Smooth muscle cell (in vitro differentiated cells): Measurements from ENCODE around the gene DCST1. TPM values are rescaled to one million over a fixed set of nuclear protein-coding genes. Genes with fewer than 3 reads are reported as not detected.

ENCODE experiments used
- DNase-seq: peaks from one replicate; lab custom pipeline; 2025; ENCODE audit not compliant: unreplicated experiment; lab: John Stamatoyannopoulos, UW
- H2AFZ ChIP-seq: fragments of 200-600 bp; sonication (generic); 2 replicates; pipeline ENCODE4 v1.6.0; 2016; ENCODE audit warnings: antibody characterized with exemption, low read depth, mild to moderate bottlenecking
- H3F3A ChIP-seq: fragments of 200-600 bp; sonication (generic); 2 replicates; pipeline ENCODE4 v1.6.0; 2017; ENCODE audit warnings: antibody characterized with exemption, low read depth
- H3K27ac ChIP-seq: fragments of 200-600 bp; sonication (generic); 2 replicates; pipeline ENCODE4 v1.5.1; 2016; ENCODE audit warnings: low read depth, mild to moderate bottlenecking
- H3K27me3 ChIP-seq: fragments of 200-600 bp; sonication (generic); 2 replicates; pipeline ENCODE4 v1.6.1; 2016; ENCODE audit warnings: low read depth, mild to moderate bottlenecking
- H3K36me3 ChIP-seq: fragments of 200-600 bp; sonication (generic); 2 replicates; pipeline ENCODE4 v1.5.1; 2016; ENCODE audit warnings: low read depth
- H3K4me1 ChIP-seq: fragments of 200-600 bp; sonication (generic); 2 replicates; pipeline ENCODE4 v1.5.1; 2016; ENCODE audit warnings: low read depth
- H3K4me2 ChIP-seq: fragments of 200-600 bp; sonication (generic); 2 replicates; pipeline ENCODE4 v1.6.0; 2016; ENCODE audit warnings: mild to moderate bottlenecking
- H3K4me3 ChIP-seq: fragments of 200-600 bp; sonication (generic); 2 replicates; pipeline ENCODE4 v1.5.1; 2016; ENCODE audit warnings: mild to moderate bottlenecking
- H3K79me2 ChIP-seq: fragments of 200-600 bp; sonication (generic); 2 replicates; pipeline ENCODE4 v1.6.0; 2016; ENCODE audit warnings: low read depth, mild to moderate bottlenecking
- H3K9ac ChIP-seq: fragments of 200-600 bp; sonication (generic); 2 replicates; pipeline ENCODE4 v1.6.0; 2016; ENCODE audit warnings: low read depth
- H3K9me3 ChIP-seq: fragments of 200-600 bp; sonication (generic); replicated peaks from 2 replicates; pipeline ENCODE4 v1.5.1; 2016; ENCODE audit warnings: low read depth
- H4K20me1 ChIP-seq: fragments of 200-600 bp; sonication (generic); 2 replicates; pipeline ENCODE4 v1.6.0; 2016; ENCODE audit warnings: low read depth
- CTCF ChIP-seq: fragments of 200-600 bp; sonication (generic); IDR thresholded peaks from 2 replicates; pipeline ENCODE4 v1.5.1; 2017; ENCODE audit warnings: borderline replicate concordance, mild to moderate bottlenecking, antibody characterized with exemption; ENCODE audit not compliant: insufficient read depth, poor library complexity, severe bottlenecking
- WGBS: methylation state at CpG from one replicate; pipeline ENCODE4 v1.1.7; 2016; ENCODE audit warnings: low lambda C conversion rate; 5-methylcytosine and 5-hydroxymethylcytosine counted together
- polyA plus RNA-seq: library from polyadenylated mRNA; unstranded; fragments of >200 nt; fragmentation: Nextera tagmentation; extraction: Ambion mirVana; gene quantifications from 2 replicates; pipeline ENCODE4 v1.2.1, GENCODE V29; 2016
- total RNA-seq: library from RNA; depleted of rRNA; stranded (reverse); fragments of >200 nt; gene quantifications from 2 replicates; pipeline ENCODE4 v1.2.3, GENCODE V29; 2014

Gene DCST1
- total and polyA plus RNA-seq, 2 experiments from 2014 or later, result not detected

- no peaks in the 10 kb centered on the region for H3F3A ChIP-seq
- H2AFZ ChIP-seq, result no peak overlapping the region
- H3K4me2 ChIP-seq, result no peak overlapping the region
- no peaks in the 10 kb centered on the region for H3K27me3 ChIP-seq
- H3K36me3 ChIP-seq, result no peaks in the 10 kb centered on the region
- 71% methylated on average over 9 of the region's 9 CpGs for WGBS
- DNase-seq, result no peak
- no peak overlapping the region for H3K4me3 ChIP-seq
- no peaks in the 10 kb centered on the region for H4K20me1 ChIP-seq
- no peaks in the 10 kb centered on the region for H3K9me3 ChIP-seq
- no peak overlapping the region for H3K27ac ChIP-seq
- no peaks in the 10 kb centered on the region for H3K79me2 ChIP-seq
- TF ChIP-seq CTCF, result no peak
- H3K9ac ChIP-seq, result no peak overlapping the region
- no peaks in the 10 kb centered on the region for H3K4me1 ChIP-seq
Measured at GRCh38 chr1:155026154-155026553, 7.5 kb upstream of the DCST1 start.

DNA sequence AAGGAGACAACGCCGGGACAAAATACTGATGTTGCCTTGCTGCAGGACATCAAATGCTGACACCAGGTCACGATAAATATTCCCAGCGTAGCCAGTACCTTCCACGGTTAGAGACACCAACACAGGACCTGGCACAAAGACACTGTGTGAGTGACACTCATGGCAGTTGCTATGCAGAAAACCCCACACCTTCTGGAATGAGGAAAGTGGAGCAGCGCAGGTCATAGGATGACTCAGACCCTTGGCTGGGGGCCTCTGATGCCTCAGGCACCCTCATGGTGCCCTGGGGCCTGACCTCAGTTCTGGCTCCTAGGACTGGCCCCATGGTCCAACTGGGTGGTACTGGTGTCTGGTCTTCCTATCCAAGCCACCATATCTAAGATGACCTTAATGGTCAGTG, 7.0 kb upstream of the DCST1 start:
- H3K4me2 ChIP-seq, result no peak overlapping the region
- no peaks in the 10 kb centered on the region for H3F3A ChIP-seq
- no peak overlapping the region for H3K27ac ChIP-seq
- H3K9me3 ChIP-seq, result no peaks in the 10 kb centered on the region
- no peak for TF ChIP-seq CTCF
- H2AFZ ChIP-seq, result no peak overlapping the region
- no peak for DNase-seq
- H3K27me3 ChIP-seq, result no peaks in the 10 kb centered on the region
- no peaks in the 10 kb centered on the region for H3K79me2 ChIP-seq
- H3K4me3 ChIP-seq, result no peak overlapping the region
- no peaks in the 10 kb centered on the region for H4K20me1 ChIP-seq
- no peaks in the 10 kb centered on the region for H3K36me3 ChIP-seq
- no peaks in the 10 kb centered on the region for H3K4me1 ChIP-seq
- 89% methylated on average over 6 of the region's 6 CpGs for WGBS
- H3K9ac ChIP-seq, result no peak overlapping the region

DNA sequence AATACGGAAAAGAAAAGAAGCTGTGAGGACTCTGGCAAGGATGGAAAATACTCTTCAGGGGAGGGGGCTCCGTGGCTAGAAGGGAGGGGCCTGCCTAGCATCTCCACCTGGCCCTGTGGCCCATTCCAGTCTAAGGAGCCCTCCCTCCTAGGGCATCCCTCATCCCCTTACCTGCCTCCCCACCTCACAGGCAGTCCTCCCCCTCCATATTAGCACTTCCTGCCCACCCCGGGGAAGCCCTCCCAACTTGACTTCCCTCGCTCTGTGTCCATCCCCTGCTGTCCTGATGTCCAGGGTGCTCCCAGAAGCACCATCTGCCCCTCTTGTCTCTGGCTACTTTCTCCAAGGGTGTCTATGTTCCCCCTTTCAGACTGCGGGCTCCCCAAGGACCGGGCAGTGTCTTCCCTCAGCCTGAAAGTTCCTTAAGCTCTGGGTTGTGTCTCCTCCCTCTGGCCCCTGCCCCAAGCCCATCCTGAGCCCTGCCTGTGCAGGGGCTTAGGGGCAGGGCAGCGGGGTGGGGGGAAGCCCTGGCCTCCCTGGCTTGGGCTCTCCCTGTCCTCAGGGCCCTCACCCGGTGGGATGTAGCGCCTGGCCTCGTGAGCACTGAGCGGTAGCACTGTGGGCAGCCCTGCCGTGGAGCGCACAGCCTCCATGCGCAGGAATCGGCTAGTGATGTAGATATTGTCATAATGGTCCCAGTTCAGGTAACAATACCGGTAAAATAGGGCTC, 3.9 kb upstream of the DCST1 start:
- Histone ChIP-seq H3K4me3 (no peak overlapping the region), H3K4me1 (no peaks in the 10 kb centered on the region), H3K27me3 (no peaks in the 10 kb centered on the region), H3K4me2 (no peak overlapping the region), H2AFZ (no peak overlapping the region), H3K27ac (no peak overlapping the region), H3K79me2 (no peaks in the 10 kb centered on the region), H3K9ac (no peak overlapping the region), H3K36me3 (no peaks in the 10 kb centered on the region), H3K9me3 (no peaks in the 10 kb centered on the region), H4K20me1 (no peaks in the 10 kb centered on the region), H3F3A (no peaks in the 10 kb centered on the region)
- WGBS, result 81% methylated on average over 15 of the region's 16 CpGs
- no peak for TF ChIP-seq CTCF
- no peak for DNase-seq

GRCh38 chr1:155030243-155030795, 3.3 kb upstream of the DCST1 start:
- Histone ChIP-seq H3K9me3 (no peaks in the 10 kb centered on the region), H3K4me1 (no peaks in the 10 kb centered on the region), H3K36me3 (no peaks in the 10 kb centered on the region), H3K27ac (no peak overlapping the region), H3F3A (no peaks in the 10 kb centered on the region), H4K20me1 (no peaks in the 10 kb centered on the region), H2AFZ (no peak overlapping the region), H3K27me3 (no peaks in the 10 kb centered on the region), H3K4me2 (no peak overlapping the region), H3K9ac (no peak overlapping the region), H3K4me3 (no peak overlapping the region), H3K79me2 (no peaks in the 10 kb centered on the region)
- DNase-seq, result no peak
- WGBS, result 93% methylated on average over 14 of the region's 15 CpGs
- no peak for TF ChIP-seq CTCF
